ENCODE data around the gene DCDC1. TPM values are rescaled to one million over a fixed set of nuclear protein-coding genes. Genes with fewer than 3 reads are reported as not detected.

Gene DCDC1
- total RNA-seq, 1 experiment from 2014 or later = 0.58 TPM

- Histone ChIP-seq H3K36me3 (ENCODE audit: insufficient read depth, low read length, poor library complexity, severe bottlenecking) (no peaks in the 10 kb centered on the region), H3K4me3 (ENCODE audit: low read depth, low read length, poor library complexity, severe bottlenecking) (no peak overlapping the region), H3K9me3 (ENCODE audit: low read depth, low read length, poor library complexity, severe bottlenecking) (no peaks in the 10 kb centered on the region), H3K4me1 (ENCODE audit: insufficient read depth, low read length, poor library complexity, severe bottlenecking) (peaks cover 23% of the 10 kb centered on the region), H3K27me3 (replicated peaks; ENCODE audit: insufficient read depth, low read depth, low read length, poor library complexity) (no peaks in the 10 kb centered on the region), H3K27ac (ENCODE audit: low read depth, low read length, poor library complexity, severe bottlenecking) (no peak overlapping the region)
- DNase-seq (ENCODE audit: low spot score) = no peak
- TF ChIP-seq EZH2 (IDR thresholded peaks at IDR 0.05; ENCODE audit: borderline replicate concordance, low read depth, low read length, poor library complexity, severe bottlenecking) (no peak), CTCF (conservative IDR thresholded peaks at IDR 0.05; ENCODE audit: low read depth, low read length) (no peak)
- BruUV-seq (replicated peaks) = no TSS peak
- POLR2A ChIA-PET (ENCODE audit: low non-redundant PET) = no interaction called here
- CTCF ChIA-PET = no interaction called here
- intact Hi-C loops (cut with micrococcal nuclease; ENCODE audit: unreplicated experiment) = no loop called here
Observed at GRCh38 chr11:30860146-30860545, 509.4 kb downstream of the DCDC1 start.

GRCh38 chr11:30859669-30860068, 509.9 kb downstream of the DCDC1 start:
- CTCF ChIA-PET = interaction anchor here (0.6 kb wide), 1 partner anchor 540 kb away, joined by 3 read pairs; no protein-coding TSS in a partner anchor
- peak; percentile 43 for DNase-seq (ENCODE audit: low spot score)
- H3K36me3 ChIP-seq (ENCODE audit: insufficient read depth, low read length, poor library complexity, severe bottlenecking) = no peaks in the 10 kb centered on the region
- H3K4me3 ChIP-seq (ENCODE audit: low read depth, low read length, poor library complexity, severe bottlenecking) = no peak overlapping the region
- no peak overlapping the region for H3K27ac ChIP-seq (ENCODE audit: low read depth, low read length, poor library complexity, severe bottlenecking)
- no peak for TF ChIP-seq EZH2 (IDR thresholded peaks at IDR 0.05; ENCODE audit: borderline replicate concordance, low read depth, low read length, poor library complexity, severe bottlenecking)
- TF ChIP-seq CTCF (conservative IDR thresholded peaks at IDR 0.05; ENCODE audit: low read depth, low read length) = no peak
- H3K4me1 ChIP-seq (ENCODE audit: insufficient read depth, low read length, poor library complexity, severe bottlenecking) = peaks cover 23% of the 10 kb centered on the region
- BruUV-seq (replicated peaks) = no TSS peak
- POLR2A ChIA-PET (ENCODE audit: low non-redundant PET) = interaction anchor here (0.6 kb wide), 1 partner anchor 537 kb away, joined by 6 read pairs; the partner anchor contains the start of gene ARL14EP
- no peaks in the 10 kb centered on the region for H3K9me3 ChIP-seq (ENCODE audit: low read depth, low read length, poor library complexity, severe bottlenecking)
- intact Hi-C loops (cut with micrococcal nuclease; ENCODE audit: unreplicated experiment) = loop anchor here (5.0 kb wide), 2 partner anchors 277 to 292 kb away; no protein-coding TSS in a partner anchor
- H3K27me3 ChIP-seq (replicated peaks; ENCODE audit: insufficient read depth, low read depth, low read length, poor library complexity) = no peaks in the 10 kb centered on the region

- TF ChIP-seq EZH2 (IDR thresholded peaks at IDR 0.05; ENCODE audit: borderline replicate concordance, low read depth, low read length, poor library complexity, severe bottlenecking) (no peak), CTCF (conservative IDR thresholded peaks at IDR 0.05; ENCODE audit: low read depth, low read length) (peak; percentile 88)
- ChIA-PET CTCF (interaction anchor here (1.0 to 1.2 kb wide), 2 partner anchors 59 to 511 kb away, joined by 3 to 5 read pairs; no protein-coding TSS in a partner anchor), POLR2A (ENCODE audit: low non-redundant PET) (interaction anchor here (0.6 kb wide), 1 partner anchor 231 kb away, joined by 3 read pairs; no protein-coding TSS in a partner anchor)
- BruUV-seq (replicated peaks) = no TSS peak
- Histone ChIP-seq H3K9me3 (ENCODE audit: low read depth, low read length, poor library complexity, severe bottlenecking) (no peaks in the 10 kb centered on the region), H3K27ac (ENCODE audit: low read depth, low read length, poor library complexity, severe bottlenecking) (no peak overlapping the region), H3K4me1 (ENCODE audit: insufficient read depth, low read length, poor library complexity, severe bottlenecking) (peaks cover 12% of the 10 kb centered on the region), H3K4me3 (ENCODE audit: low read depth, low read length, poor library complexity, severe bottlenecking) (no peak overlapping the region), H3K27me3 (replicated peaks; ENCODE audit: insufficient read depth, low read depth, low read length, poor library complexity) (no peaks in the 10 kb centered on the region), H3K36me3 (ENCODE audit: insufficient read depth, low read length, poor library complexity, severe bottlenecking) (no peaks in the 10 kb centered on the region)
- intact Hi-C loops (cut with micrococcal nuclease; ENCODE audit: unreplicated experiment) = loop anchor here (1.0 to 5.0 kb wide), 5 partner anchors 59 to 509 kb away; no protein-coding TSS in a partner anchor
- peak; percentile 77 for DNase-seq (ENCODE audit: low spot score)
Observed at GRCh38 chr11:30855383-30856006, 514.0 kb downstream of the DCDC1 start.

Measured in A673 (cell line).